K562 (cell line): ENCODE results near the gene HBB. TPM values are rescaled to one million over a fixed set of nuclear protein-coding genes. Genes with fewer than 3 reads are reported as not detected.

ENCODE experiments used
- ATF4 ChIP-seq: fragments of 450-650 bp; formaldehyde crosslinking; IDR thresholded peaks from 2 replicates; pipeline ENCODE4 v1.4.0; 2022; ENCODE audit warnings: mild to moderate bottlenecking, moderate library complexity
- CTBP1 ChIP-seq: fragments of 450-650 bp; IDR thresholded peaks from 2 replicates; pipeline ENCODE4 v1.6.1; 2016; ENCODE audit warnings: borderline replicate concordance
- ELF2 ChIP-seq: fragments of 250-450 bp; sonication (Bioruptor Pico); IDR thresholded peaks from 2 replicates; pipeline ENCODE4 v1.5.0; 2021; ENCODE audit warnings: mild to moderate bottlenecking
- ETV5 ChIP-seq: sonication (generic); formaldehyde crosslinking; IDR thresholded peaks from 2 replicates; pipeline ENCODE4 v1.4.0; 2020; ENCODE audit warnings: low read depth, mild to moderate bottlenecking, missing genetic modification reagents
- GATAD2A ChIP-seq: fragments of 450-650 bp; IDR thresholded peaks from 2 replicates; pipeline ENCODE4 v1.6.1; 2017
- HCFC1 ChIP-seq: IDR thresholded peaks from 2 replicates; pipeline ENCODE4 v1.6.1; 2012; ENCODE audit warnings: low read depth, low read length, improper control_type of control experiment
- KDM2B ChIP-seq: fragments of 250-450 bp; sonication (Bioruptor Pico); IDR thresholded peaks from 2 replicates; pipeline ENCODE4 v1.8.0; 2021; ENCODE audit warnings: mild to moderate bottlenecking, moderate library complexity
- KDM5B ChIP-seq: fragments of 200-600 bp; sonication (generic); IDR thresholded peaks from 2 replicates; pipeline ENCODE4 v1.6.1; 2012; ENCODE audit warnings: low read depth, mild to moderate bottlenecking, moderate library complexity, low read length, control low read depth, inconsistent platforms; ENCODE audit not compliant: insufficient replicate concordance
- MAFF ChIP-seq: IDR thresholded peaks from 2 replicates; pipeline ENCODE4 v1.6.1; 2012; ENCODE audit warnings: low read length, improper control_type of control experiment
- MAZ ChIP-seq, 2 experiments: fragments of 450-650 bp in 1 of 2; sonication (generic) in 1 of 2; formaldehyde crosslinking; IDR thresholded peaks in 1 of 2; conservative IDR thresholded peaks in 1 of 2; 2 replicates each; pipeline versions ENCODE4 v1.4.0 to v1.5.0; 2020; ENCODE audit warnings: mild to moderate bottlenecking in 1 of 2, missing genetic modification reagents in 1 of 2
- MBD2 ChIP-seq: sonication (generic); IDR thresholded peaks from 2 replicates; pipeline ENCODE4 v1.6.1; 2016; ENCODE audit warnings: low read depth, borderline replicate concordance
- MTA3 ChIP-seq: fragments of 450-650 bp; formaldehyde crosslinking; IDR thresholded peaks from 2 replicates; pipeline ENCODE4 v1.6.1; 2017; ENCODE audit warnings: mild to moderate bottlenecking, borderline replicate concordance
- NRF1 ChIP-seq, 2 experiments: fragments of 450-650 bp; IDR thresholded peaks in 1 of 2; conservative IDR thresholded peaks in 1 of 2; 2 replicates each; pipeline ENCODE4 v1.6.1; 2014; ENCODE audit warnings: mild to moderate bottlenecking in 2 of 2
- PML ChIP-seq: IDR thresholded peaks from 2 replicates; pipeline ENCODE4 v1.6.1; 2012; ENCODE audit warnings: low read length, inconsistent platforms
- POLR2AphosphoS2 ChIP-seq: IDR thresholded peaks from 2 replicates; pipeline ENCODE4 v1.6.1; 2012; ENCODE audit warnings: low read length, improper control_type of control experiment
- POLR2B ChIP-seq: fragments of 450-650 bp; IDR thresholded peaks from 2 replicates; pipeline ENCODE4 v1.6.1; 2018; ENCODE audit warnings: low read depth; ENCODE audit not compliant: partially characterized antibody
- SUPT5H ChIP-seq: fragments of 450-650 bp; IDR thresholded peaks from 2 replicates; pipeline ENCODE4 v1.6.1; 2016
- ZNF3 ChIP-seq: fragments of 250-450 bp; sonication (Bioruptor Pico); IDR thresholded peaks from 2 replicates; pipeline ENCODE4 v1.5.0; 2021; ENCODE audit warnings: mild to moderate bottlenecking, moderate library complexity
- ZNF354B ChIP-seq: fragments of 250-450 bp; sonication (Bioruptor Pico); IDR thresholded peaks from 2 replicates; pipeline ENCODE4 v1.4.0; 2020
- ZNF586 ChIP-seq: fragments of 450-650 bp; formaldehyde crosslinking; conservative IDR thresholded peaks from 2 replicates; pipeline ENCODE4 v1.4.0; 2020; ENCODE audit warnings: mild to moderate bottlenecking, moderate library complexity
- ZNF696 ChIP-seq: fragments of 250-450 bp; sonication (Bioruptor Pico); conservative IDR thresholded peaks from 2 replicates; pipeline ENCODE4 v1.4.0; 2020; ENCODE audit warnings: mild to moderate bottlenecking, moderate library complexity
- ZZZ3 ChIP-seq: fragments of 450-650 bp; IDR thresholded peaks from 2 replicates; pipeline ENCODE4 v1.6.1; 2016; ENCODE audit warnings: antibody characterized with exemption, mild to moderate bottlenecking, moderate library complexity
- polyA plus RNA-seq, 8 experiments: library from polyadenylated mRNA; depleted of rRNA in 4 of 8; stranded (reverse) in 5 of 8; unstranded in 3 of 8; fragments of >200 nt; fragmentation: Nextera tagmentation in 2 of 8; fragmentation: Illumina TruSeq in 1 of 8; extraction: Ambion mirVana in 2 of 8; extraction: Trizol in 1 of 8; gene quantifications; 2 replicates each; pipeline versions ENCODE4 v1.2.1 to v1.2.3, GENCODE V29; 2011 to 2014; ENCODE audit warnings: inconsistent platforms in 1 of 8, missing spikeins in 1 of 8
- total RNA-seq, 7 experiments: library from RNA; depleted of rRNA in 6 of 7; stranded (reverse); fragments of >200 nt in 6 of 7; fragmentation: Illumina TruSeq in 2 of 7; extraction: Trizol in 2 of 7; gene quantifications; 2 replicates each; pipeline versions ENCODE4 v1.2.1 to v1.2.3, GENCODE V29; 2011 to 2021; ENCODE audit warnings: low replicate concordance in 1 of 7
- TF ChIP-seq, protein P1 (sequence below): fragments of 250-450 bp; sonication (Bioruptor Pico); IDR thresholded peaks from 2 replicates; pipeline ENCODE4 v1.5.0; 2020; ENCODE audit warnings: mild to moderate bottlenecking, borderline replicate concordance
- TF ChIP-seq, protein P2 (sequence below): fragments of 250-450 bp; sonication (Bioruptor Pico); IDR thresholded peaks from 2 replicates; pipeline ENCODE4 v1.5.0; 2022; ENCODE audit warnings: mild to moderate bottlenecking

The HBB gene
- total and polyA plus RNA-seq, 9 of the 15 experiments (the other 6 are each of a cell fraction or from before 2014, with no cell fraction given), result 0.33 to 3.4 (median 1.2) TPM; not detected in 2

DNA sequence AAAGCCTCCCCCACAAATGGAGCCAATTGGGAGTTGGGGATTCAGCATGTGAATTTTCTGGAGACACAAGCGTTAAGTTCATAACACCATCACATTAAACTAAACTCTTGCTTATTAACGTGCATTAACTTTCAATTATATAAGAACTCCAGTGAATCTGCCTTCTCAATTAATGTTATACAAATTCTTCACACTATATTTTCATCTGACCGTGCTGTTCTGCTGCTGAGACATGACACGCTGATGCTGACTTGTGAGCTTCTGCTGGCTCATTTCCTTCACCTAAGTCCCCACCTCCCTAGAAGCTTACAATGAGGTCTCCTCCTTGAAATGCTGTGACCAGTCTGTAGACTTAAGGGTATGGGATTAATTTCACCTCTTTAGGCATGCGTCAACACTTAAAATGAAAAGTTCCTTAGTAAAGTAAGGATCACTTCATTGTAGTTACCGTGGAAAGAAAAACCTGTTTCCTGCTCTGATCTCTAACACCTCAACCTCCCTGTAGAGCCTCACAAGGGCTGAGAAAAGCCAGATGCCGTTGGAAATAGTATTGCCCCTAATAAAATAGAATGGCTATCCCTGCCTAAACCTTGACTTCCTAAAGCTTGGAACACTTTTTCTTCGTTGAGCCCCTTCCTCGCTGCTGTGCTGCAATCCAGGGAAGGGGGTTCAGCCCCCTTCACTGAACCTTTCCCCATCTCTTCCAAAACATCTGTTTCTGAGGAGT is 25.5 kb upstream of the HBB start (continued):
- no peak for TF ChIP-seq MTA3
- TF ChIP-seq ZNF3 (CRISPR knock-in tag), result no peak
- no peak for TF ChIP-seq KDM2B (CRISPR knock-in tag)
- TF ChIP-seq POLR2AphosphoS2, result peak; percentile 96
- TF ChIP-seq GATAD2A, result no peak
- TF ChIP-seq PML, result peak; percentile 37; the same call in 1 of the 2 replicates
- TF ChIP-seq MBD2, result 0 out of 2 replicates have a peak, but pooled peaks have one; percentile 20
- no peak for TF ChIP-seq ETV5 (CRISPR knock-in tag)
- TF ChIP-seq, protein P1, sequence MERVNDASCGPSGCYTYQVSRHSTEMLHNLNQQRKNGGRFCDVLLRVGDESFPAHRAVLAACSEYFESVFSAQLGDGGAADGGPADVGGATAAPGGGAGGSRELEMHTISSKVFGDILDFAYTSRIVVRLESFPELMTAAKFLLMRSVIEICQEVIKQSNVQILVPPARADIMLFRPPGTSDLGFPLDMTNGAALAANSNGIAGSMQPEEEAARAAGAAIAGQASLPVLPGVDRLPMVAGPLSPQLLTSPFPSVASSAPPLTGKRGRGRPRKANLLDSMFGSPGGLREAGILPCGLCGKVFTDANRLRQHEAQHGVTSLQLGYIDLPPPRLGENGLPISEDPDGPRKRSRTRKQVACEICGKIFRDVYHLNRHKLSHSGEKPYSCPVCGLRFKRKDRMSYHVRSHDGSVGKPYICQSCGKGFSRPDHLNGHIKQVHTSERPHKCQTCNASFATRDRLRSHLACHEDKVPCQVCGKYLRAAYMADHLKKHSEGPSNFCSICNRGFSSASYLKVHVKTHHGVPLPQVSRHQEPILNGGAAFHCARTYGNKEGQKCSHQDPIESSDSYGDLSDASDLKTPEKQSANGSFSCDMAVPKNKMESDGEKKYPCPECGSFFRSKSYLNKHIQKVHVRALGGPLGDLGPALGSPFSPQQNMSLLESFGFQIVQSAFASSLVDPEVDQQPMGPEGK (CRISPR knock-in tag), result 0 out of 2 replicates have a peak, but pooled peaks have one; percentile 24
- peak; percentile 71 for TF ChIP-seq KDM5B
- TF ChIP-seq, protein P2, sequence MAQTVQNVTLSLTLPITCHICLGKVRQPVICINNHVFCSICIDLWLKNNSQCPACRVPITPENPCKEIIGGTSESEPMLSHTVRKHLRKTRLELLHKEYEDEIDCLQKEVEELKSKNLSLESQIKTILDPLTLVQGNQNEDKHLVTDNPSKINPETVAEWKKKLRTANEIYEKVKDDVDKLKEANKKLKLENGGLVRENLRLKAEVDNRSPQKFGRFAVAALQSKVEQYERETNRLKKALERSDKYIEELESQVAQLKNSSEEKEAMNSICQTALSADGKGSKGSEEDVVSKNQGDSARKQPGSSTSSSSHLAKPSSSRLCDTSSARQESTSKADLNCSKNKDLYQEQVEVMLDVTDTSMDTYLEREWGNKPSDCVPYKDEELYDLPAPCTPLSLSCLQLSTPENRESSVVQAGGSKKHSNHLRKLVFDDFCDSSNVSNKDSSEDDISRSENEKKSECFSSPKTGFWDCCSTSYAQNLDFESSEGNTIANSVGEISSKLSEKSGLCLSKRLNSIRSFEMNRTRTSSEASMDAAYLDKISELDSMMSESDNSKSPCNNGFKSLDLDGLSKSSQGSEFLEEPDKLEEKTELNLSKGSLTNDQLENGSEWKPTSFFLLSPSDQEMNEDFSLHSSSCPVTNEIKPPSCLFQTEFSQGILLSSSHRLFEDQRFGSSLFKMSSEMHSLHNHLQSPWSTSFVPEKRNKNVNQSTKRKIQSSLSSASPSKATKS, result no peak
- TF ChIP-seq CTBP1, result 0 out of 2 replicates have a peak, but pooled peaks have one; percentile 7
- peak; percentile 14; the same call in 1 of the 2 replicates for TF ChIP-seq MAFF
- TF ChIP-seq ATF4 (CRISPR knock-in tag), result peak; percentile 7
- TF ChIP-seq POLR2B, result no peak
- TF ChIP-seq MAZ (CRISPR knock-in tag; conservative IDR thresholded peaks at IDR 0.05 in 1 of 2, IDR thresholded peaks at IDR 0.05 in 1 of 2), result 0 out of 4 replicates have a peak, but pooled peaks of 1 of the 2 experiments have one; percentile 25
- TF ChIP-seq ZNF354B (CRISPR knock-in tag), result no peak
- TF ChIP-seq ZNF696 (CRISPR knock-in tag), result 0 out of 2 replicates have a peak, but pooled peaks have one; percentile 5
- no peak for TF ChIP-seq ZNF586 (CRISPR knock-in tag)
- TF ChIP-seq HCFC1, result no peak
- TF ChIP-seq NRF1 (conservative IDR thresholded peaks at IDR 0.05 in 1 of 2, IDR thresholded peaks at IDR 0.05 in 1 of 2), result 0 out of 4 replicates have a peak, but pooled peaks of 1 of the 2 experiments have one; percentile 24
- TF ChIP-seq SUPT5H, result peak; percentile 32; the same call in 1 of the 2 replicates
- no peak for TF ChIP-seq ZZZ3
- peak; percentile 53; the same call in 1 of the 2 replicates for TF ChIP-seq ELF2 (CRISPR knock-in tag)
